Astrocyte of the cerebellum (primary cell): ENCODE measurements around the gene METRNL.

ENCODE experiments used
- DNase-seq: peaks from one replicate; pipeline ENCODE4 v3.0.0-alpha.2; 2011; ENCODE audit warnings: low read depth
- H3K4me3 ChIP-seq: 2 replicates; pipeline ENCODE4 v1.5.1; 2011; ENCODE audit warnings: mild to moderate bottlenecking, low read depth, low read length, moderate library complexity
- in situ Hi-C: cut with HindIII; loops from 2 replicates; pipeline ENCODE4 v1.10.0; 2017; ENCODE audit warnings: low sequenced_read_pairs
- TF ChIP-seq, protein P1 (sequence below): IDR thresholded peaks from 2 replicates; pipeline ENCODE4 v1.5.1; 2012; ENCODE audit warnings: low read length, low read depth, moderate library complexity, mild to moderate bottlenecking; ENCODE audit errors: missing control alignments

The METRNL gene

DNA sequence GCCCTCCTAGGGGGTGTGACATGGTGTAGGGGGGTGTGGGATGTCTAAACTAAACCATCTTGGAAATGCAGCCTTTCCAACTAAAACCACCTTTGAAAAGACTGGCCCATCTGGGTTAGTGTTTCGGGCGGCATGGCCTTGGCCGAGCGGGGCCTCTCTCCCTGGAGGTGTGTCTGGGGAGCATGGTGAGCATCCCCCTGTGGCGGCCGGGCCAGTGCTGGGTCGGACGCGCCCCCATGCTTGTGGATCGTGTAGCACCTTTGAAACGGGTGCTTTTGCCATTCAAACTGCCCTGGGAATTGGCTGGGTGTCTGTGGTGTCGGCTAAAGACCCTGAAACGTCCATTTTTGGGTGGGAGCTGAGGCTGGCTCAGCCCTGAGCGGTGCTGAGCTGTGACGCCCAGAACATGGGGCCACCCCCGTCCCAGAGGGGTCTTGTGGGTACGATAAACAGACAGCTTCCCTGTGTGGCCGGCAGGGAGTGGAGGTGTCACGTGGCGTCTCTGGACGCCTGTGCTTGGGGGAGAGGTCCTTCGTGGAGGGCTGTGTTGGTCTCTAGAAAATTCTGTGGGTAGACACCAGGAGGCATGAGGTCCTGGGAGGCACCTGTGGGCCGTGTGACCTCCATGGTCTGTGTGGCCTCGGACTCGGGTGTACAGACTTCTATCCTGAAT lies 6.3 kb downstream of the METRNL start:
- in situ Hi-C loops: no loop called here
- TF ChIP-seq, protein P1, sequence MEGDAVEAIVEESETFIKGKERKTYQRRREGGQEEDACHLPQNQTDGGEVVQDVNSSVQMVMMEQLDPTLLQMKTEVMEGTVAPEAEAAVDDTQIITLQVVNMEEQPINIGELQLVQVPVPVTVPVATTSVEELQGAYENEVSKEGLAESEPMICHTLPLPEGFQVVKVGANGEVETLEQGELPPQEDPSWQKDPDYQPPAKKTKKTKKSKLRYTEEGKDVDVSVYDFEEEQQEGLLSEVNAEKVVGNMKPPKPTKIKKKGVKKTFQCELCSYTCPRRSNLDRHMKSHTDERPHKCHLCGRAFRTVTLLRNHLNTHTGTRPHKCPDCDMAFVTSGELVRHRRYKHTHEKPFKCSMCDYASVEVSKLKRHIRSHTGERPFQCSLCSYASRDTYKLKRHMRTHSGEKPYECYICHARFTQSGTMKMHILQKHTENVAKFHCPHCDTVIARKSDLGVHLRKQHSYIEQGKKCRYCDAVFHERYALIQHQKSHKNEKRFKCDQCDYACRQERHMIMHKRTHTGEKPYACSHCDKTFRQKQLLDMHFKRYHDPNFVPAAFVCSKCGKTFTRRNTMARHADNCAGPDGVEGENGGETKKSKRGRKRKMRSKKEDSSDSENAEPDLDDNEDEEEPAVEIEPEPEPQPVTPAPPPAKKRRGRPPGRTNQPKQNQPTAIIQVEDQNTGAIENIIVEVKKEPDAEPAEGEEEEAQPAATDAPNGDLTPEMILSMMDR: no peak
- no peak overlapping the region for H3K4me3 ChIP-seq
- DNase-seq: no peak

DNA sequence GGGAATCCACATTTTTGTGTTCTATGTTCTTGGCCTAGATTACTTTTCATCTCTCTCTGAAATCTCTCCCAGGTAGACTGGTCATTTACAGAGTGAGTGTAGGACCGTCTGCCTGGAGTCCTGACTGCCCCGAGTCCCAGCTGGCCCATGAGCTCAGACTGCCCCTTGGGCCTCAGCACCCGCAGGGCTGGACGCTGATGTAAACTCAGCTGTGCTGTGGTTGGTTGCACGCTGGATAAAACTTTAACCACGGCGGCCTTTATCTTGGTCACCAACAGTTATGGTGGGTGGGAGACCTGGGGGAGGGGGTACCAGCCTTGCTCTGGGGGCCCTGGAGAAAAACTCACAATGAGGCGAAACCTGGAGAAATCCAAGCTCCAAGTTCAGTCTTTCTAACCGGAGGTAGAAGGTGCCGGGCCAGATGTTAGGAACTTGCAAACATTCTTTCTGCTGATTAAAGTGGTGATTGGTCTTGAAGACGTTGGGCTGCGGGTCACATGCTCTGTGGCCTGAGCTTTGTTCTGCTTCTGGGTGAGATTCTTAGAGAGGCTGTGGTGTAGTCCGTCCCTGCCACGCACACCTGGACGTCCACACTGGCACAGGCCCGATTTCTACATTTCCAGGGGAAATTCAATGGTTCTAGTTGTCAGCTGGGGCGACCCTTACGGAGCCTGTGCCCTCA lies 6.9 kb downstream of the METRNL start:
- in situ Hi-C loops: no loop called here
- no peak overlapping the region for H3K4me3 ChIP-seq
- DNase-seq: no peak
- TF ChIP-seq, protein P1: no peak

DNA sequence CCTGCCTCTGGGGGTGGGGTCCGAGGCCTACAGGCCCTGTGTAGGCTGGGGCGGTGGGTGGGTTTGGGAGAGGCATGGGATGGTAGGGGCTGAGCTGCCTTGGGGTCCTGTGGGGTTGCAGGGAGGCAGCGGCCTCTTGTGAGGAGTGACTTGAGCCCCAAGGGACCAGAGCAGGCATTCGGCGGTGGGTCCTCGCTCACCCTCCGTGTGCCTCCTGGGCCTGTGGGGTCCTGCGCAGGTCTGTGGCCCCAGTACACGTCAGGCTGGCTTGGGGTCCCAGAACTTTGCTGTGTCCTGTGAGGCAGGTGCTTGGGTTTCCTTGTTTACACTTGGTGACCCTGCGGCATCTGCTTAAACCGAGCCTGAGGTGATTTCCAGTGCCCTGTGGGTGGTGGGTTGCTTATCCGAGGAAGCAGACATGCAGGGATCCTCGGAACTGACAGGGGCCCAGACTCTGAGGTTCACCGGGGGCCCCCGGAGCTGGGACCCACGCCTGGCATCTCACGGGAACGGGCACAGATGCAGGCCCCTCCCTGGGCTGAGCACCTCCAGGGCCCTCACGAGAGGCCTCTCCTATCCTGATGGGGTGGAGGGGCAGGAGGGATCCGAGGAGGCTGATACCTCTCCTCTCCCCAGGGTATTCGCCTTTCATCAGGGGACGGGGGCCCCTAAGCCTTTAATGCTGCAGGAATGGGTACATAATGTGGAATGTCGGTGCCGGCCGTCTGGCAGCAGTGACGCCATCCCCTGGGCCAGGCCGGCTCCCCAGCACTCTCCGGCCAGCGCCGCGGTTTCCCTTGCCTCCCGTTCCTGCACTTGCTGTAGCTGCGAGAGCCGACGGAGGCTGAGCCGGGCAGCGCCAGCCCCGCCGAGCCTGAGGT lies 7.7 kb downstream of the METRNL start:
- TF ChIP-seq, protein P1: no peak
- DNase-seq: no peak
- in situ Hi-C loops: no loop called here
- no peak overlapping the region for H3K4me3 ChIP-seq

- in situ Hi-C loops: no loop called here
- TF ChIP-seq, protein P1: no peak
- H3K4me3 ChIP-seq: no peak overlapping the region
- no peak for DNase-seq
These were observed 8.5 kb downstream of the METRNL start for GRCh38 chr17:83087788-83088360.

DNA sequence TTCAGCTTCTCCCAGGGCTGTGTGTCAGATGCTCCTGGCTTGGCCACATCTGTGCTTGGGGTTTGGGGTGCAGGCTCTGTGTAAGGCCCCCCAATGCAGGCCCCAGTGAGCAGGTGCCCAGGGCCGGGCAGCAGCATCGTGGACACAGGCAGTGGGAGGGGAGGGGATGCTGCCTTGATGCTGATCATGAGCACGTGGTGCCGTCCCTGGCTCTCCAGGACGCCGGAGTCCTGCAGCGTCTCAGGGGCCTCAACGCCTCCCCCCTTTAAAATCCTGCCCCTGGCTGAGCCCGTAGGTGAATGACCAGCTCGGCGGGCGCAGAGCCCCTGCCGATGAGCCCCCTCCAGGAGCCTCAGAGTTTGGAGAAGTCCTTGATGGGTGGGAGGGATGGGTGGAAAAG lies 9.0 kb downstream of the METRNL start:
- H3K4me3 ChIP-seq: no peak overlapping the region
- DNase-seq: no peak
- in situ Hi-C loops: no loop called here
- TF ChIP-seq, protein P1: no peak

DNA sequence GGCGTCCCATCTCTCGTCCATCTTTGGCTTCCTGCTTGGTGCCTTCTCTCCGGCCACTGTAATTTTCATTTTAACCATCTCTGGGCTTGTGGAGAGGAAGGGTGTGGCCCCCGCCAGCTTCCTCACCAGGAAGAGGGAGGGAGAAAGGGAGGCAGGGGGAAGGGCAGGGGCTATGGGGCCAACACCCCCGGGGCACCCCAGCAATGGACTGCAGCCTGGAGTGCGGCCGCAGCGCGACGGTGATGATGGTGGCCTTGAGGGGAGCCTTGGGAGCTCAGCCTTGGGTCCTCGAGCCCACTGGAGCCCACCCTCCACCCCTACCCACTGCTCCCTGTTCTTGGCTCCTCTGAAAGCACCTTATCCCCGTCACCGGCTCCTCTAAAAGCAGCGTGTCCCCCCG lies 9.5 kb downstream of the METRNL start:
- TF ChIP-seq, protein P1: no peak
- no peak overlapping the region for H3K4me3 ChIP-seq
- in situ Hi-C loops: no loop called here
- no peak for DNase-seq
